ENCODE measurements around the gene HADH. TPM values are rescaled to one million over a fixed set of nuclear protein-coding genes. Genes with fewer than 3 reads are reported as not detected.

The HADH gene
- total and polyA plus RNA-seq, 7 experiments from 2014 or later, result 16.5 to 45.1 (median 30.1) TPM

DNA sequence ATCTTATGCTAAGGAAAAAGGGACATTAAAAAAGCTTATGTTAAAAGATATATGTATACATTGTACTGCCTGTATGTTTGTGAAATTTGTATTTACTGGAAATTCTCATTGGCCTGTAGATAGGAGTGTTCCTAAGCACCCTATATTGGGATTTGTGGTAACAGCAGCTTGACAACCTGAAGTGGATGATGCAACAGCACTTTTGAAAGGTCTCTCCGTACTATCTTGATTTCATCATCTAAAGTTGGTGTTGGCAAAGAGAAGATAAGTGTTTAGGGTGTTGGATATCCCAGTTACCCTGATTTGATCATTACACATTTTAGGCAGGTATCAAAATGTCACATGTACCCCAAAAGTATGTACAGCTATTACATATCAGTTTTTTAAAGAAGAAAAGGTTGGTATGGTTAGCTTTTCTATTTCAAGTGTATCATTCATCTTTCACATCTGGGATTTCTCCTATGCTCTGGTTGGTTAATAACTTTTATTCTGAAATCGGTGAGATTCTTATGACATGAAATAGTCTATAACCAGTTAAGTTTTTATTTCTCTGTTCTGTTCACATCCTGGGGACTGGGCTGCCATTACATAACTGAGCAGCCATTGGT, 10.3 kb downstream of the HADH start:
- Mint-ChIP-seq H3K36me3 (peaks cover 12 to 48% (median 31%) of the 10 kb centered on the region in 5 donors), H3K4me1 (peaks cover 14 to 87% (median 71%) of the 10 kb centered on the region in 7 donors), H3K27ac (peak overlapping the region in 1 of 9 donors; percentile 11)

GRCh38 chr4:108001540-108002135, 11.9 kb downstream of the HADH start:
- Mint-ChIP-seq H3K27me3 (no peaks in the 10 kb centered on the region), H3K4me1 (peaks cover 14 to 91% (median 74%) of the 10 kb centered on the region in 7 donors), H3K4me3 (no peak overlapping the region), H3K9me3 (peaks cover 0 to 5% (median 0%) of the 10 kb centered on the region in 11 donors), H3K27ac (peak overlapping the region in 1 of 9 donors; percentile 8), H3K36me3 (peaks cover 5 to 41% (median 21%) of the 10 kb centered on the region in 5 donors)
- Histone ChIP-seq H3K27ac (ENCODE audit: low read depth, low read length) (no peak overlapping the region), H3K9me3 (ENCODE audit: control insufficient read depth in 2 of 3, low read length in 3 of 3) (no peaks in the 10 kb centered on the region), H3K4me3 (ENCODE audit: low read length) (no peak overlapping the region), H3K27me3 (ENCODE audit: control insufficient read depth in 2 of 2, insufficient read depth in 2 of 2, low read length in 2 of 2) (no peaks in the 10 kb centered on the region), H3K36me3 (ENCODE audit: control insufficient read depth in 2 of 3, insufficient read depth in 3 of 3, low read length in 3 of 3) (no peaks in the 10 kb centered on the region), H3K4me1 (ENCODE audit: control insufficient read depth in 2 of 2, insufficient read depth in 2 of 2, low read length in 2 of 2) (peaks cover 0 to 27% of the 10 kb centered on the region in 2 donors)
- intact Hi-C loops (cut with micrococcal nuclease), result no loop called here
- no peak for ATAC-seq
- ChIA-PET CTCF (no interaction called here), POLR2A (no interaction called here)
- DNase-seq, result no peak

More for the DNA sequence above, 10.3 kb downstream of the HADH start:
- Histone ChIP-seq H3K4me1 (ENCODE audit: control insufficient read depth in 2 of 2, insufficient read depth in 2 of 2, low read length in 2 of 2) (peaks cover 0 to 18% of the 10 kb centered on the region in 2 donors), H3K36me3 (ENCODE audit: control insufficient read depth in 2 of 3, insufficient read depth in 3 of 3, low read length in 3 of 3) (no peaks in the 10 kb centered on the region), H3K27ac (ENCODE audit: low read depth, low read length) (no peak overlapping the region), H3K9me3 (ENCODE audit: control insufficient read depth in 2 of 3, low read length in 3 of 3) (no peaks in the 10 kb centered on the region), H3K4me3 (ENCODE audit: low read length) (no peak overlapping the region), H3K27me3 (ENCODE audit: control insufficient read depth in 2 of 2, insufficient read depth in 2 of 2, low read length in 2 of 2) (no peaks in the 10 kb centered on the region)
- intact Hi-C loops (cut with micrococcal nuclease), result loop anchor here (10.0 kb wide), 2 partner anchors 1705 to 1815 kb away; partner anchors contain the start of genes CASP6 (in 1 of the 2) and GAR1 (in 1 of the 2)
- Mint-ChIP-seq H3K4me3 (no peak overlapping the region), H3K27me3 (no peaks in the 10 kb centered on the region), H3K9me3 (peaks cover 0 to 5% (median 0%) of the 10 kb centered on the region in 11 donors)
- ATAC-seq (no peak), DNase-seq (no peak)
- ChIA-PET CTCF (no interaction called here), POLR2A (no interaction called here)

GRCh38 chr4:108003982-108004515, 14.4 kb downstream of the HADH start:
- Mint-ChIP-seq H3K9me3 (peaks cover 0 to 5% (median 0%) of the 10 kb centered on the region in 11 donors), H3K27ac (peak overlapping the region in 8 of 9 donors; percentile 28 to 90 (median 78)), H3K36me3 (peaks cover 5 to 32% (median 14%) of the 10 kb centered on the region in 5 donors), H3K4me1 (peaks cover 17 to 85% (median 63%) of the 10 kb centered on the region in 7 donors), H3K27me3 (no peaks in the 10 kb centered on the region), H3K4me3 (peak overlapping the region in 8 of 10 donors; percentile 11 to 74 (median 48))
- intact Hi-C loops (cut with micrococcal nuclease), result loop anchor here in 1 of 2 donors (1.0 kb wide), 1 partner anchor 15 kb away; the partner anchor contains the start of gene HADH
- H3K36me3 ChIP-seq (ENCODE audit: control insufficient read depth in 2 of 3, insufficient read depth in 3 of 3, low read length in 3 of 3), result no peaks in the 10 kb centered on the region
- ATAC-seq (peak; percentile 63), DNase-seq (peak in 6 of 9 donors; percentile 20 to 46 (median 34))
- H3K27me3 ChIP-seq (ENCODE audit: control insufficient read depth in 2 of 2, insufficient read depth in 2 of 2, low read length in 2 of 2), result no peaks in the 10 kb centered on the region
- peak overlapping the region; percentile 31 for H3K27ac ChIP-seq (ENCODE audit: low read depth, low read length)
- no peak overlapping the region for H3K4me3 ChIP-seq (ENCODE audit: low read length)
- ChIA-PET POLR2A (interaction anchor here (0.6 to 2.3 kb wide), 4 partner anchors 9 to 463 kb away, joined by 3 to 11 read pairs (median 4); no protein-coding TSS in a partner anchor), CTCF (interaction anchor here (0.5 kb wide), 1 partner anchor 1416 kb away, joined by 3 read pairs; no protein-coding TSS in a partner anchor)
- H3K9me3 ChIP-seq (ENCODE audit: control insufficient read depth in 2 of 3, low read length in 3 of 3), result no peaks in the 10 kb centered on the region
- H3K4me1 ChIP-seq (ENCODE audit: control insufficient read depth in 2 of 2, insufficient read depth in 2 of 2, low read length in 2 of 2), result peaks cover 0 to 27% of the 10 kb centered on the region in 2 donors

DNA sequence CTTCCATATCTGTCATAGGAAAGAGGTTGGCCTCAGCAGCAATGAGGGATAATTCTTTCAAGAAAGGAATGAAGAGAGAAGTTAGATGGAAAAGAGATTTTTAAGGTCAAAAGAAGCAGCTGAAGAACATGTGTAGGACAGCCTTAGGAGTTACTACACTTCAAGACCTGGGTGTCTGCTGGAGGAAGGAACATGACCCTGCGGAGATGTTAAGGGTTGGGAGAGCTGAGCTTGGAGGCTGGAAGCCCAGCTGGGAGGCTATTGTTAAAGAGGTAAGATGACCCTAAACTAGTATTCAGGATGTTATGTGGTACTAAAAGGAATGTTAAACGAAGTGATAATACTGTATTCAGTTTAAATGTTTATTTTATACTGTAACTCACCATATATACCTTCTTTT, 15.0 kb downstream of the HADH start:
- DNase-seq, result no peak
- Histone ChIP-seq H3K9me3 (ENCODE audit: control insufficient read depth in 2 of 3, low read length in 3 of 3) (no peaks in the 10 kb centered on the region), H3K27ac (ENCODE audit: low read depth, low read length) (no peak overlapping the region), H3K4me3 (ENCODE audit: low read length) (no peak overlapping the region), H3K27me3 (ENCODE audit: control insufficient read depth in 2 of 2, insufficient read depth in 2 of 2, low read length in 2 of 2) (no peaks in the 10 kb centered on the region), H3K4me1 (ENCODE audit: control insufficient read depth in 2 of 2, insufficient read depth in 2 of 2, low read length in 2 of 2) (peaks cover 0 to 27% of the 10 kb centered on the region in 2 donors), H3K36me3 (ENCODE audit: control insufficient read depth in 2 of 3, insufficient read depth in 3 of 3, low read length in 3 of 3) (no peaks in the 10 kb centered on the region)
- intact Hi-C loops (cut with micrococcal nuclease), result loop anchor here in 1 of 2 donors (1.0 kb wide), 1 partner anchor 15 kb away; the partner anchor contains the start of gene HADH
- ChIA-PET CTCF (interaction anchor here (0.5 kb wide), 1 partner anchor 1415 kb away, joined by 3 read pairs; no protein-coding TSS in a partner anchor), POLR2A (interaction anchor here (0.6 to 2.3 kb wide), 3 partner anchors 10 to 14 kb away, joined by 3 to 11 read pairs (median 3); no protein-coding TSS in a partner anchor)
- Mint-ChIP-seq H3K9me3 (peaks cover 0 to 5% (median 0%) of the 10 kb centered on the region in 11 donors), H3K27ac (peak overlapping the region in 6 of 9 donors; percentile 46 to 90 (median 82)), H3K4me3 (peak overlapping the region in 5 of 10 donors; percentile 8 to 66 (median 46)), H3K36me3 (peaks cover 9 to 30% (median 15%) of the 10 kb centered on the region in 5 donors), H3K27me3 (no peaks in the 10 kb centered on the region), H3K4me1 (peaks cover 17 to 83% (median 57%) of the 10 kb centered on the region in 7 donors)
- no peak for ATAC-seq

DNA sequence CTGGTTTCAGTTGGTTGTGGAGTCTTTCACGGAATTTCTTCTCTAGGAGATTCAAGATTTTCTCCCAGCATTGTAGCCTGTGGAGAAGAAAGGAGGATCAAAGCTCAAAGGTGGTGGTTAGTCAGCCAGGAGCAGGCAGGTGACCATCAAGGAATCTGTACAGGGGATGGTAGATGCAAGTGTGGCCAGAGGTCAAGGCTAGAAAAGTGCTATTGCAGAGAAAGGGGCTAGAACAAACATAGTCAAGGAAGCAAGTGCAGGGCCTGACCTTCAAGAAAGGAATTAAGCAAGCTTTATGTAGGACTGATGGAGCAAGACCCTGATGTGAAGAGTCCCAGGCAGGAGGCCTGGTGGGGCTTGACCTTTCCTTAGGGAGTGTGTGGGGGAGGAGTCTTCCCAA, 16.1 kb downstream of the HADH start:
- ChIA-PET CTCF (no interaction called here), POLR2A (interaction anchor here (1.2 to 1.3 kb wide), 2 partner anchors 8 to 16 kb away, joined by 3 read pairs; partner anchors contain the start of gene HADH)
- H3K4me3 Mint-ChIP-seq, result peak overlapping the region in 1 of 10 donors; percentile 16

GRCh38 chr4:108006361-108006760, 16.7 kb downstream of the HADH start:
- Mint-ChIP-seq H3K9me3 (peaks cover 0 to 2% (median 0%) of the 10 kb centered on the region in 11 donors), H3K4me1 (peaks cover 17 to 67% (median 49%) of the 10 kb centered on the region in 7 donors), H3K27ac (peak overlapping the region in 3 of 9 donors; percentile 46 to 85 (median 66)), H3K27me3 (no peaks in the 10 kb centered on the region), H3K36me3 (peaks cover 8 to 25% (median 16%) of the 10 kb centered on the region in 5 donors), H3K4me3 (no peak overlapping the region)
- Histone ChIP-seq H3K27ac (ENCODE audit: low read depth, low read length) (no peak overlapping the region), H3K4me1 (ENCODE audit: control insufficient read depth in 2 of 2, insufficient read depth in 2 of 2, low read length in 2 of 2) (peaks cover 0 to 27% of the 10 kb centered on the region in 2 donors), H3K27me3 (ENCODE audit: control insufficient read depth in 2 of 2, insufficient read depth in 2 of 2, low read length in 2 of 2) (no peaks in the 10 kb centered on the region), H3K4me3 (ENCODE audit: low read length) (no peak overlapping the region), H3K9me3 (ENCODE audit: control insufficient read depth in 2 of 3, low read length in 3 of 3) (no peaks in the 10 kb centered on the region), H3K36me3 (ENCODE audit: control insufficient read depth in 2 of 3, insufficient read depth in 3 of 3, low read length in 3 of 3) (peaks cover 0 to 2% (median 2%) of the 10 kb centered on the region in 3 experiments)
- ATAC-seq, result no peak
- intact Hi-C loops (cut with micrococcal nuclease), result no loop called here
- no peak for DNase-seq
- ChIA-PET CTCF (no interaction called here), POLR2A (interaction anchor here (1.2 kb wide), 1 partner anchor 16 kb away, joined by 3 read pairs; the partner anchor contains the start of gene HADH)

More for the DNA sequence above, 16.1 kb downstream of the HADH start:
- Histone ChIP-seq H3K27me3 (ENCODE audit: control insufficient read depth in 2 of 2, insufficient read depth in 2 of 2, low read length in 2 of 2) (no peaks in the 10 kb centered on the region), H3K4me1 (ENCODE audit: control insufficient read depth in 2 of 2, insufficient read depth in 2 of 2, low read length in 2 of 2) (peaks cover 0 to 27% of the 10 kb centered on the region in 2 donors), H3K4me3 (ENCODE audit: low read length) (no peak overlapping the region), H3K36me3 (ENCODE audit: control insufficient read depth in 2 of 3, insufficient read depth in 3 of 3, low read length in 3 of 3) (peaks cover 0 to 2% (median 0%) of the 10 kb centered on the region in 3 experiments), H3K9me3 (ENCODE audit: control insufficient read depth in 2 of 3, low read length in 3 of 3) (no peaks in the 10 kb centered on the region), H3K27ac (ENCODE audit: low read depth, low read length) (no peak overlapping the region)
- H3K9me3 Mint-ChIP-seq, result peaks cover 0 to 3% (median 0%) of the 10 kb centered on the region in 11 donors
- no peak for ATAC-seq
- peaks cover 4 to 26% (median 13%) of the 10 kb centered on the region in 5 donors for H3K36me3 Mint-ChIP-seq
- peak overlapping the region in 4 of 9 donors; percentile 2 to 85 (median 56) for H3K27ac Mint-ChIP-seq
- H3K27me3 Mint-ChIP-seq, result no peaks in the 10 kb centered on the region
- no peak for DNase-seq
- intact Hi-C loops (cut with micrococcal nuclease), result no loop called here
- H3K4me1 Mint-ChIP-seq, result peaks cover 17 to 73% (median 53%) of the 10 kb centered on the region in 7 donors
